Suprapubic skin (tissue), 4 donors: ENCODE measurements around the gene MXD4. TPM values are rescaled to one million over a fixed set of nuclear protein-coding genes. Genes with fewer than 3 reads are reported as not detected.

Source experiments
- DNase-seq, 2 donors: peaks; one replicate each; pipeline ENCODE4 v3.0.0-alpha.2; 2019; ENCODE audit warnings: low spot score in 2 of 2
- H3K27ac ChIP-seq: fragments of 200-600 bp; sonication (generic); one replicate; pipeline ENCODE4 v1.5.1; 2019
- H3K27me3 ChIP-seq: fragments of 200-600 bp; sonication (generic); one replicate; pipeline ENCODE4 v1.5.1; 2019
- H3K36me3 ChIP-seq: fragments of 200-600 bp; sonication (generic); one replicate; pipeline ENCODE4 v1.5.1; 2019
- H3K4me1 ChIP-seq: fragments of 200-600 bp; sonication (generic); one replicate; pipeline ENCODE4 v1.5.1; 2019
- H3K4me3 ChIP-seq: fragments of 200-600 bp; sonication (generic); one replicate; pipeline ENCODE4 v1.5.1; 2019; ENCODE audit warnings: mild to moderate bottlenecking
- H3K9me3 ChIP-seq: fragments of 200-600 bp; sonication (generic); one replicate; pipeline ENCODE4 v1.5.1; 2019
- EP300 ChIP-seq: sonication (generic); formaldehyde crosslinking; IDR thresholded peaks from one replicate; pipeline ENCODE4 v1.6.1; 2017; ENCODE audit warnings: antibody characterized with exemption
- POLR2A ChIP-seq, 2 donors: fragments of 450-650 bp; IDR thresholded peaks; one replicate each; pipeline ENCODE4 v1.6.1; 2017; ENCODE audit warnings: antibody characterized with exemption in 2 of 2, mild to moderate bottlenecking in 2 of 2, moderate library complexity in 2 of 2
- POLR2AphosphoS5 ChIP-seq, 3 donors: sonication (generic); formaldehyde crosslinking; IDR thresholded peaks; one replicate each; pipeline ENCODE4 v1.6.1; 2017; ENCODE audit warnings: antibody characterized with exemption in 3 of 3
- WGBS: methylation state at CpG from one replicate; pipeline ENCODE4 v1.1.5; 2018; 5-methylcytosine and 5-hydroxymethylcytosine counted together
- total RNA-seq, 4 donors: library from RNA; depleted of rRNA; stranded (reverse); fragments of >200 nt; gene quantifications; one replicate each; pipeline ENCODE4 v1.1.0, GENCODE V29; 2016
- TF ChIP-seq, protein P1 (sequence below), 2 donors: fragments of 200-600 bp in 1 of 2; fragments of 450-650 bp in 1 of 2; sonication (generic) in 1 of 2; IDR thresholded peaks; one replicate each; pipeline ENCODE4 v1.5.1; 2016 to 2019; ENCODE audit warnings: antibody characterized with exemption in 2 of 2, mild to moderate bottlenecking in 1 of 2, moderate library complexity in 1 of 2

Gene MXD4
- total RNA-seq, 4 donors from 2014 or later, result 52.8 to 76.8 (median 63.3) TPM

GRCh38 chr4:2250357-2251072 lies 11.4 kb downstream of the MXD4 start:
- Histone ChIP-seq H3K27me3 (no peaks in the 10 kb centered on the region), H3K9me3 (no peaks in the 10 kb centered on the region), H3K4me3 (no peak overlapping the region), H3K4me1 (peaks cover 21% of the 10 kb centered on the region), H3K36me3 (peaks cover 79% of the 10 kb centered on the region), H3K27ac (no peak overlapping the region)
- TF ChIP-seq, protein P1, sequence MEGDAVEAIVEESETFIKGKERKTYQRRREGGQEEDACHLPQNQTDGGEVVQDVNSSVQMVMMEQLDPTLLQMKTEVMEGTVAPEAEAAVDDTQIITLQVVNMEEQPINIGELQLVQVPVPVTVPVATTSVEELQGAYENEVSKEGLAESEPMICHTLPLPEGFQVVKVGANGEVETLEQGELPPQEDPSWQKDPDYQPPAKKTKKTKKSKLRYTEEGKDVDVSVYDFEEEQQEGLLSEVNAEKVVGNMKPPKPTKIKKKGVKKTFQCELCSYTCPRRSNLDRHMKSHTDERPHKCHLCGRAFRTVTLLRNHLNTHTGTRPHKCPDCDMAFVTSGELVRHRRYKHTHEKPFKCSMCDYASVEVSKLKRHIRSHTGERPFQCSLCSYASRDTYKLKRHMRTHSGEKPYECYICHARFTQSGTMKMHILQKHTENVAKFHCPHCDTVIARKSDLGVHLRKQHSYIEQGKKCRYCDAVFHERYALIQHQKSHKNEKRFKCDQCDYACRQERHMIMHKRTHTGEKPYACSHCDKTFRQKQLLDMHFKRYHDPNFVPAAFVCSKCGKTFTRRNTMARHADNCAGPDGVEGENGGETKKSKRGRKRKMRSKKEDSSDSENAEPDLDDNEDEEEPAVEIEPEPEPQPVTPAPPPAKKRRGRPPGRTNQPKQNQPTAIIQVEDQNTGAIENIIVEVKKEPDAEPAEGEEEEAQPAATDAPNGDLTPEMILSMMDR (IDR thresholded peaks at IDR 0.05), result no peak
- TF ChIP-seq POLR2AphosphoS5 (IDR thresholded peaks at IDR 0.05) (no peak), POLR2A (IDR thresholded peaks at IDR 0.05) (no peak), EP300 (no peak)
- 91% methylated on average over 17 of the region's 30 CpGs for WGBS
- peak; percentile 58 to 67 for DNase-seq

- peaks cover 20% of the 10 kb centered on the region for H3K4me1 ChIP-seq
- DNase-seq, result peak; percentile 50 to 63
- no peaks in the 10 kb centered on the region for H3K27me3 ChIP-seq
- TF ChIP-seq, protein P1 (IDR thresholded peaks at IDR 0.05), result no peak
- TF ChIP-seq POLR2AphosphoS5 (IDR thresholded peaks at IDR 0.05) (no peak), POLR2A (IDR thresholded peaks at IDR 0.05) (no peak), EP300 (no peak)
- H3K27ac ChIP-seq, result no peak overlapping the region
- WGBS, result 84% methylated on average over 11 of the region's 26 CpGs
- peaks cover 72% of the 10 kb centered on the region for H3K36me3 ChIP-seq
- H3K4me3 ChIP-seq, result no peak overlapping the region
- H3K9me3 ChIP-seq, result no peaks in the 10 kb centered on the region
Measured at GRCh38 chr4:2249526-2250356, 12.2 kb downstream of the MXD4 start.

DNA sequence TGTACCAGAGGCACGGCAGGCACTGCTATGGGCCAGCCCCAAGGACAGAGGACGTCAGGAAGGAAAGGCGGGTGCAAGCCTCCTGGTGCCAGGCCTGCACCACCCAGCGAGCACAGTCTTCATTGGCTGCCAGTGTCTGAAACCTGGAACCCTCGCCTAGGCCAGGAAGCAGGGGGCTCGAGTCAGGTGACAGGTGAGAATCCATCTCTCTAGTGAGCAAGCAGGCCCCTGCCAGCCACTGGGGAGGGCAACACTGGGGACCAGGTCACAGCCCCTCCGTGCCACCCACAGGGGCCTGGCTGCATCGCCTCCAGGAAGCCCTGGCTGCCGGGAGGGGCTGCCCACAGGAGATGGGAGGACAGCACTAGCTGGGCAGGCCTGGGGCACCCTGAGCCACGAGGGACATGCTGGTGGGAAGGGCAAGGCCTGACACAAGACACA lies 13.1 kb downstream of the MXD4 start:
- peaks cover 65% of the 10 kb centered on the region for H3K36me3 ChIP-seq
- no peak for TF ChIP-seq POLR2AphosphoS5 (IDR thresholded peaks at IDR 0.05)
- TF ChIP-seq POLR2A (IDR thresholded peaks at IDR 0.05), result no peak
- TF ChIP-seq, protein P1 (IDR thresholded peaks at IDR 0.05), result no peak
- no peak for TF ChIP-seq EP300
- no peak overlapping the region for H3K4me3 ChIP-seq
- no peaks in the 10 kb centered on the region for H3K9me3 ChIP-seq
- no peak overlapping the region for H3K27ac ChIP-seq
- WGBS, result 61% methylated on average over 2 of the region's 10 CpGs
- DNase-seq, result peak in 1 of 2 donors; percentile 77
- H3K4me1 ChIP-seq, result peaks cover 19% of the 10 kb centered on the region
- H3K27me3 ChIP-seq, result no peaks in the 10 kb centered on the region

- no peak overlapping the region for H3K4me3 ChIP-seq
- no peaks in the 10 kb centered on the region for H3K27me3 ChIP-seq
- H3K9me3 ChIP-seq, result no peaks in the 10 kb centered on the region
- peaks cover 59% of the 10 kb centered on the region for H3K36me3 ChIP-seq
- TF ChIP-seq EP300 (no peak), POLR2AphosphoS5 (IDR thresholded peaks at IDR 0.05) (no peak), POLR2A (IDR thresholded peaks at IDR 0.05) (no peak)
- TF ChIP-seq, protein P1 (IDR thresholded peaks at IDR 0.05), result no peak
- H3K27ac ChIP-seq, result no peak overlapping the region
- DNase-seq, result peak; percentile 53 to 72
- WGBS, result 75% methylated on average over 12 of the region's 21 CpGs
- H3K4me1 ChIP-seq, result peaks cover 15% of the 10 kb centered on the region
Measured at GRCh38 chr4:2248044-2248780, 13.7 kb downstream of the MXD4 start.
